HG03064 (cell line): ENCODE results near the gene AATK.

ENCODE experiments used
- ATAC-seq: cut with Tn5 transposase; IDR thresholded peaks from one replicate; pipeline ENCODE4 v1.9.1; 2021; ENCODE audit warnings: low read depth; ENCODE audit not compliant: unreplicated experiment

AATK gene

GRCh38 chr17:81099888-81100287, 66.1 kb downstream of the AATK start:
- no peak for ATAC-seq

- no peak for ATAC-seq
These were observed 68.1 kb downstream of the AATK start for GRCh38 chr17:81097943-81098308.

DNA sequence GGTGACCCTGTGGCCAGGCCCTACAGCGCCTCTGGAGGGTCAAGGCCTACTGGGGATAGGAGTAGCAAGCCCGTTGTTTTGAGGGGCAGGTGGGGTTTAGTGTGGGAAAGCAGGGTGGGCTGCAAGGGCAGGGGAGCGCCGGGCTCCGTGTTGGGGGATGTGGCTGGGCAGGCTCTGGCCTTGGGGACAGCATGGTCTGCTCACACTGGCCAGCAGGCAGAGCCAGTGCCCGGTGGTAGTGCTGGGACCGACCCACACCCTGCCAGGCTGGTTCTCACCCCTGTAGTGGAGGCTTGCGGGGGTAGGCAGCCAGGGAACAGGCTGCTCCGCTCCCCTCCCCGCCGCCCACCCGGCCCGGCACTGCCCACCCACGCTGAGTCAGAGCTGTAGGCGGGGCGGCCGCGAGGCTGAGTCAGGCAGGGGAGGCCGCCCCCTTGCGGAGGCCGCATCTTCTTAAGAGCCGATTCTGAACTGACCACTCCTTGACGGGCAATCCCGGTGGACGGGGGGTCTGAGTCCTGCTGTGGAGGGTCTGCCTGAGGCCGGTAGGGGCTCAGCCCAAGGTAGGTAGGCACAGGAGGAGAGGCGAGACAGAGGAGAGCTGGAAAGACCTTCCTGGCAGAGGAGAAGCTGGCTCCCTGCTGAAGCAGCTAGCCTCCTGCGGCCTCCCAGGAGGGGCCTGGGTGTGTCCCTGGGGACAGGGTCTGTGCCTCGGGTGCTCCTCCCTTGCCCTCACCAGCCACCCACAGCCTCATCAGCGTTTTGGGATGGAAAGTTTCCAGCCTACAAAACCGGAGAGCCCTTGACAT, 68.7 kb downstream of the AATK start:
- no peak for ATAC-seq

- ATAC-seq, result no peak
These were observed 69.3 kb downstream of the AATK start for GRCh38 chr17:81096741-81097133.

DNA sequence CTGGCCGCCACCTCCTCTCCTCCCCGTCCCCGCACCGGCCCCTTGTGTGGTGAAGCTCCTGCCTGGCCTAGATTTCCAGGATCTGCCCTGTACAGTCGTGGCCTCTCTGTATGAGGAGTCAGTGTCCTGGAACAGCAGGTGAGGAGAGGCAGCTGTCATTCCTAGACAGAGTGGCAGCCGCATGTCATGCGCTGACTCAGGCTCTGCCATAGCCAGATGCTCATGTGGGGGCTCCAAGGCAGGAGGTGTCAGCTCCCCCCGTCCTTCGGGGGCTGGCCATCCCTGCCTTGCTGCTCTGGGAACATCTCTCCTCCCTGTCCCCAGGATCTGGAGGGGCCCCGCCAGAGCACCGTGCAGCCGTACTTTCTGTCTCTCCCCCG, 70.6 kb downstream of the AATK start:
- no peak for ATAC-seq

GRCh38 chr17:81094509-81095382, 71.3 kb downstream of the AATK start:
- ATAC-seq, result no peak

DNA sequence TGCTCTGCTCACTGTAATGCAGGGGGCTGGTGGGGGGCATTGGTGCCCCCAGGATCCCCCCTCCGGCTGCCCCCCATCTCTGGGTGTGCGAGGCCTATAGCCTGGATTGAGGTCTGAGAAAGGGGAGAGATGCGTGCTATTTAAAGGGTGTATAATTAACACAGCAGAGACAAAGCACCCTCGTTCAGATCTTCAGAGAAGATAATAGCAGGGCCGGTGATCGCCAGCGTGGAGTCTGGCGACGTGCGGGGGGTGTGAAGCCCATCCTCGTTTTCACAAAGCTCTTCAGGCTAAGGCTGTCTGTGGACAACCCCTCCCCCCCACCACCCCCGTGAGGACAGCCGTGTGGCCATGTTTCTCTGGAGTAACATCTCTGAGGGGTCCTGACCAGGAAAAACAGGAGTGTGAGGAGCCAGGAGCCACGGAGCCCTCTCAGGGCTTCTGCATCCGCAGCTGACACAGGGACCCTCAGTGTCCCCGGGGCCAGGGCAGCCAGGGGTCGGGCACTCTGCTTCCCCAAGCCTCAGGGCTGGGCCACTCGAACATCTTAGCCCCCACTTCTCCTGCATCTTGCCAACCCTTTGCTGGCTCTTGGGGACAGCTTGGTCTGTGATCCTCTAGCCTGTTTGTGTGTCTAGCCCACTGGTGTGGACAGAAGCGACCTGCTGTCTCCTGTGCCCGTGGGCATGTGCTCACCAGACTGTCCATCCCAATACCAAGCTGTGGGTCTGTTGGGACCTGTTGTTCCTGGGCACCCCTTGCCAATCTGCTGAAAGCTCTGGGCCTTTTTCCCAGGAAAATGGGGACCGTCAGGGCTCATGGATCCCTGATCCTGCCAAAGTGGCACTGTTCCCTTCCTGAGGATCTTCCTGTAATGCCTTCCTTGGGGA, 72.2 kb downstream of the AATK start:
- no peak for ATAC-seq

GRCh38 chr17:81092518-81093095, 73.4 kb downstream of the AATK start:
- ATAC-seq, result no peak

DNA sequence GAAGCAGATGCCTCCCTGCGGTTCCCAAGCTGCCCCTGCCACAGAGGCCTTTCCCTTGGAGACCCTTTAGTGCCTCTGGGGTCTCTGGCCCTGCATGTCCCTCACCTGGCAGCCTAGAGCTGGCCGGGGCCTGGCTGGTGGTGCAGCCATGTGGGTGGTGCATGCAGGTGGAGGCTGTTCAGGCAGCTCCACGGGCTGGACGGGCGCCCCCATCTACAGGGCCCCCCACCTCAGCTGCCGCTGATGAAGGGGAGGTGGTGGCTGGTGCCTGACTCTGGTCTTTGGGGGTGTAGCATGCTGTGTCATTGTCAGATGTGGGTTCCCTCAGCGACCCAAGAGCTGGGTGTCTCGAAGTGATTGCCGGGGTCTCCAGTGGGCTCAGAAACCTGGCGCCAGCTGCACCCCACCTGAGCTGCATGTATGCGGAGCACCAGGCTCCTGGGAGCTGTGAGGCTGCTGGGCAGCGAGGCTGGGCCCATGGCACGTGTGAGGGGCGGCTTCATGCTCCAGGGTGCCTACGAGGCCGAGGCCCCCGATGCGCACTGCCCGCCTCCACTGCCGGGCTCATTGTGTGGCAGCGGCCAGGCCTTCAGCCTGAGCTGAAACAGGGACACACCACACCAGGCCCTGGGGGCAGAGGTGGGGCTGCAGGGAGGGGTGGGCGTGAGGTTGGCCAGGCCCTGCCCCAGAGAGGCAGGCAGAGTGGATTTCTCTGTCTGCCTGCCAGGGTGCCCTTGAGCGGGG, 74.1 kb downstream of the AATK start:
- ATAC-seq, result no peak

GRCh38 chr17:81091154-81091553, 74.9 kb downstream of the AATK start:
- no peak for ATAC-seq

DNA sequence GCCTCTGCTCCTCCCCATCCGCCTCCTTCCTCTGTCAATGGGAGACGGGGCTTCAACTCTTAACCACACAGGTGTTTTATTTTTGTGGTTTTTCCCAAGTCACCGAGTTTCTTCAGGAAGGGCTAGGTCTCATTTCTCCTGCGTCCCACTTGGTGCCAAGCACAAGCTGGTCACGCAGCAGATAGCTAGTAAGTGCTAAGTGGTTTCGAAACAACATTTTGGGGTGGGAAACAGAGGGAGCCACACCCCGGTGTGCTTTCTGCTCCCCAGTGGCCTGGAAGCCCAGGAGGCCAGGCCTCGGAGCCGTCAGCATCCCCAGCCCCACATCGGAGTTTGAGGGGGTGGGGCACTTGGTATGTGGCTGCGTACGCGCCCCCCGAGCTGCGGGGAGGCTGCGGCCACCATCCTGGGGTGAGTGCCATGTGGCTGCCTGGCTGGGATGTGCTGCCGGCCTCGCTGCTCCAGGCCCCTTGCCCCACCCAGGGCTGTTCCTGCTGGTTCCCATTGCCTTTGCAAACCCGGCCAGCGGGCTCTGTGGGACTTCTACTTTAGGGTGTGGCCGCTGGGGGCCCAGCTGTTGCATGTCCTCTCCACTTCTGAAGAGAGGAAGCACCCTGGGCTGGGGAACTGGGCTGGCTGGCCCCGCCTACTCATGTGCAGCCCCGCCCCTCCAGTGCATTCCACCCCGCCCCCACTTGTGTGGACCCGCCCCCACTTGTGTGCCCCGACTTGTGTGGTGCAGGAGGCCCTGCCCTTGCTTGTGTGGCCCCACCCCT, 75.5 kb downstream of the AATK start:
- no peak for ATAC-seq

GRCh38 chr17:81086789-81087551, 79.1 kb downstream of the AATK start:
- ATAC-seq, result no peak

DNA sequence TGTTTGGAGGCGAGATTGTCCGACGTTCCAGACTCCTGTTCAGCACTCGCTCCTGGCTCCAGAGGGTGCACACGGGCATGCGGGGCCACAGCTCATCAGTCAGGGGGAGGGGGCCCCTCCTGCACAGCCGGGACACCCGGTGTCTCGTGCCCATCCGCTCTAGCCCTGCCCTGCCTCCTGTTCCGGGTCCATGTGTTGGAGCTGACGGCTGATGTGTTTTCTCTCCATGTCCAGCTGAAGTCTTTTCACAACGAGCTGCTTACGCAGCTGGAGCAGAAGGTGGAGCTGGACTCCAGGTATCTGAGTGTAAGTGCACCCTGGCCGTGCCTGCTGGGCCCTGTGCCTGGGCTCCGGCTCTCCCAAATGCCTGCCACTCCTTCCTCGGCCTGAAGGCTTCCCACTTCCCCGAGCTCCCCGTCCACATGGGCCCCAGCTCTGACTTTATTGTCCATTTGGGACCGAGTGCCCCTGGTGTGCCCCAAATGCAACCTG, 80.6 kb downstream of the AATK start:
- ATAC-seq, result no peak

GRCh38 chr17:81084680-81085419, 81.2 kb downstream of the AATK start:
- no peak for ATAC-seq

DNA sequence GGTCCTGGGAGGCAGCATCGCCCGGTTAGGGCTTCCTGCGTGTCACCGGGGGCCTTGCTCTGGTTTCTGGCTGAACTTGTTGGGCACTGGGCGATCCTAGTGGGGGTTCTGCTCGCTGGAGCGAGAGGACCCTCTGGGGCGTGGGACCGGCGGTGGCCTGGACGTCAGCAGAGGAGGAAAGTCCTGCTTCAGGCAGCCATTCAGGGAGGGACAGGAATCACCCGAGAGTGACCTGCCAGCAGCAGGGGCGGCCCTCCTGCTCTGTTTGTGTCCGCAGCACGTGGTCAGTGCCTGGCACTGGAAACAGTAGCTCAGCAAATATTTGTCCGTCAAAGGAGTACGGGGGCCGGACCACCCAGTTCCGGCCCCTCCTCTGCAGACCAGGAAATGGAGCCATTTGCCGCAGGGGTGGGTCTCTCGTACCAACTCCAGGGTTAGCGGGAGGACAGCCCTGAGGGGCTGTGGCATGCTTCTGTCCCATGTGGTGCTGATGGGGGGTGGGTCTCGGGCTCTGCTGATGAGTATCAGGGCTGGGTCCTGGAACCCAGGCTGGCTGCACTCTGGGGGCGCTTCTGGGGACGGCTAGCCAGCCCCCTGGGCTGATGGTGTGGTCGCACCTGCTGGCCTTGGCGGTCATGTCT, 82.8 kb downstream of the AATK start:
- ATAC-seq, result no peak

DNA sequence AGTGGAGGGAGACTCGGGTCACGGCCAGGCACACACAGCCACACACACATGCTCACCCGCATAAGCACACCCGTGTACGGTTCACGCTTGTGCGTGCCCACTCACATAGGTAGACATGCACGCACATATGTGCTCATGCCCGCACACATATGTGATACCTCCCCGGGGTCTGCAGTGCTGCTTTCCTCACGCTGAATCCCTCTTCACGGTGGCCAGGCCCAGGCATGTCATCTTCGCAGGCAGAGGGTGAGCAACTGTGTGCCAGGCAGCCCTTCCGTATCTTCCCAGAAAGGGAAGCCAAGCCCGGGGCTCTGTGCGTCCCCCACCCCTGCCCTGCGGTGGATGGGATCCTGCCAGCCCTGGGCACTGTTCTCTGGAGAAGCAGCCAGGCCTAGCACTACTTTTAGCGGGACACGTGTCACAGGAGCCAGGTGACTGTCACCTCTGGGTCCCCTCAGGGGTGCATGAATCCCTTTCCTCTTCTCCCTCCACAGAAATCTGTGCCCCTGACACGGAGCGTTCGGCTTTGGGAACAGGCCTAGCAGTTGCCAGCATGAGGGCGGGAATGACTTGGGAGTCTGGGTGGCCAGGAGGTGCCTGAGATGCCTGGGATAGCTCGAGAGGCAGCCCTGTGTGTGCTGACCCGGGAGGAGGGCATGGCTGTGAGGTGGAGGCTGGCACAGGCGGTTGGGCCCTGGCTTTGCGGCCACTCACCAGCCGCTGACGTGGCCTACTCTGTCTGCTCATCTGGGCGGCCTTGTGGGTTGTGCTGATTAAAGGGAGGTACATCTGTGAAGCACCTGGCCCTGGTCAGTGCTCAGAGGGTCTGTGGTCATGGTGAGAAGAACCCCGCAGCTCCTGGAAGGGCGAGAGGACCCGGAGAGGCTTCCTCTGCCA, 83.6 kb downstream of the AATK start:
- no peak for ATAC-seq
